HEK293T (cell line): Measurements from ENCODE around the gene TMEM134.

Experiments used
- BHLHE40 ChIP-seq: fragments of 450-650 bp; IDR thresholded peaks from 2 replicates; pipeline ENCODE4 v1.6.1; 2016; ENCODE audit warnings: mild to moderate bottlenecking, moderate library complexity, borderline replicate concordance
- CTBP1 ChIP-seq: fragments of 450-650 bp; IDR thresholded peaks from 2 replicates; pipeline ENCODE4 v1.6.1; 2016; ENCODE audit warnings: borderline replicate concordance
- ELF4 ChIP-seq: fragments of 450-650 bp; IDR thresholded peaks from 2 replicates; pipeline ENCODE4 v1.6.1; 2017; ENCODE audit warnings: antibody characterized with exemption
- FOXA1 ChIP-seq: fragments of 450-650 bp; IDR thresholded peaks from 2 replicates; pipeline ENCODE4 v1.6.1; 2016; ENCODE audit warnings: mild to moderate bottlenecking
- FOXM1 ChIP-seq: fragments of 450-650 bp; IDR thresholded peaks from 2 replicates; pipeline ENCODE4 v1.6.1; 2017; ENCODE audit warnings: mild to moderate bottlenecking, borderline replicate concordance
- L3MBTL2 ChIP-seq: fragments of 450-650 bp; conservative IDR thresholded peaks from 2 replicates; pipeline ENCODE4 v1.6.1; 2016; ENCODE audit warnings: mild to moderate bottlenecking
- LEF1 ChIP-seq: fragments of 450-650 bp; IDR thresholded peaks from 2 replicates; pipeline ENCODE4 v1.6.1; 2017; ENCODE audit warnings: mild to moderate bottlenecking, borderline replicate concordance
- NFRKB ChIP-seq: fragments of 450-650 bp; IDR thresholded peaks from 2 replicates; pipeline ENCODE4 v1.6.1; 2016; ENCODE audit warnings: mild to moderate bottlenecking, moderate library complexity
- TARDBP ChIP-seq: fragments of 450-650 bp; IDR thresholded peaks from 2 replicates; pipeline ENCODE4 v1.6.1; 2016
- ZNF384 ChIP-seq: fragments of 450-650 bp; IDR thresholded peaks from 2 replicates; pipeline ENCODE4 v1.6.1; 2016
- TF ChIP-seq, protein P1 (sequence below): fragments of 450-650 bp; IDR thresholded peaks from 2 replicates; pipeline ENCODE4 v1.6.1; 2016

DNA sequence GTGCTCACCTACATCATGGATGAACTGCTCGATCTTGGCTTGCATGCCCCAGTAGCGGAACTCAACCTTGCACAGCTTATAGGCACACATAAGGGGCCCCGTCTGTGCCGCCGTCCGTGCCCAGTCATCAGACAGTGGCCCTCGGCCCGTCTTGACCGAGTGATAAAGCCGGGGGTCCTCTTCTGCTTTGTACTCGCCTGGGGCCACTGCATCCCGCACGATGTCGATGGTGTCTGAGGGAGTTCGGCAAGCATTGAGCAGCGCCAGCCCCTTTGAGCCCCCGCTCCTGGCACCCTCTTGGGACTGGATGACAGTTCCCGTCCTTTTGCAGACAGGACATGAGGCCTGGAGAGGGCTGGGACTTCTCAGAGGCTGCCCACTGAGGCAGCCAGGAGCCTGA, 32.8 kb upstream of the TMEM134 start:
- no peak for TF ChIP-seq LEF1
- no peak for TF ChIP-seq TARDBP
- TF ChIP-seq CTBP1, result no peak
- no peak for TF ChIP-seq NFRKB
- no peak for TF ChIP-seq FOXM1
- no peak for TF ChIP-seq ELF4
- no peak for TF ChIP-seq ZNF384
- no peak for TF ChIP-seq L3MBTL2
- TF ChIP-seq FOXA1, result no peak
- TF ChIP-seq, protein P1, sequence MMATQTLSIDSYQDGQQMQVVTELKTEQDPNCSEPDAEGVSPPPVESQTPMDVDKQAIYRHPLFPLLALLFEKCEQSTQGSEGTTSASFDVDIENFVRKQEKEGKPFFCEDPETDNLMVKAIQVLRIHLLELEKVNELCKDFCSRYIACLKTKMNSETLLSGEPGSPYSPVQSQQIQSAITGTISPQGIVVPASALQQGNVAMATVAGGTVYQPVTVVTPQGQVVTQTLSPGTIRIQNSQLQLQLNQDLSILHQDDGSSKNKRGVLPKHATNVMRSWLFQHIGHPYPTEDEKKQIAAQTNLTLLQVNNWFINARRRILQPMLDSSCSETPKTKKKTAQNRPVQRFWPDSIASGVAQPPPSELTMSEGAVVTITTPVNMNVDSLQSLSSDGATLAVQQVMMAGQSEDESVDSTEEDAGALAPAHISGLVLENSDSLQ, result no peak
- TF ChIP-seq BHLHE40, result no peak
